HUES6 (cell line): ENCODE data around the gene TMEM100.

Experiments used
- H3K27ac ChIP-seq: 2 replicates; pipeline ENCODE4 v1.7.0; 2013; ENCODE audit warnings: low read depth, mild to moderate bottlenecking, low read length, inconsistent platforms
- H3K27me3 ChIP-seq: 2 replicates; pipeline ENCODE4 v1.6.1; 2013; ENCODE audit warnings: low read length; ENCODE audit not compliant: control insufficient read depth, insufficient read depth
- H3K36me3 ChIP-seq: 2 replicates; pipeline ENCODE4 v1.6.1; 2013; ENCODE audit warnings: low read length; ENCODE audit not compliant: control insufficient read depth, insufficient read depth
- H3K4me1 ChIP-seq: 2 replicates; pipeline ENCODE4 v1.6.1; 2013; ENCODE audit warnings: low read length; ENCODE audit not compliant: control insufficient read depth, insufficient read depth
- H3K4me3 ChIP-seq: 2 replicates; pipeline ENCODE4 v1.5.1; 2013; ENCODE audit warnings: low read depth, low read length
- H3K9ac ChIP-seq: one replicate; pipeline ENCODE4 v1.6.1; 2013; ENCODE audit warnings: mild to moderate bottlenecking, low read length
- H3K9me3 ChIP-seq: 2 replicates; pipeline ENCODE4 v1.6.1; 2013; ENCODE audit warnings: low read depth, low read length; ENCODE audit not compliant: control insufficient read depth, insufficient read depth

Gene TMEM100

GRCh38 chr17:55758171-55758570 is 35.5 kb upstream of the TMEM100 start:
- no peaks in the 10 kb centered on the region for H3K27me3 ChIP-seq
- H3K36me3 ChIP-seq, result no peaks in the 10 kb centered on the region
- H3K9ac ChIP-seq, result no peak overlapping the region
- H3K4me3 ChIP-seq, result no peak overlapping the region
- no peak overlapping the region for H3K27ac ChIP-seq
- H3K9me3 ChIP-seq, result no peaks in the 10 kb centered on the region
- H3K4me1 ChIP-seq, result no peaks in the 10 kb centered on the region

- Histone ChIP-seq H3K4me1 (no peaks in the 10 kb centered on the region), H3K27me3 (no peaks in the 10 kb centered on the region), H3K9me3 (no peaks in the 10 kb centered on the region), H3K27ac (no peak overlapping the region), H3K9ac (no peak overlapping the region), H3K4me3 (no peak overlapping the region), H3K36me3 (no peaks in the 10 kb centered on the region)
Observed at GRCh38 chr17:55757659-55758058, 35.0 kb upstream of the TMEM100 start.

- no peak overlapping the region for H3K27ac ChIP-seq
- no peak overlapping the region for H3K9ac ChIP-seq
- H3K4me1 ChIP-seq, result peaks cover 3% of the 10 kb centered on the region
- no peaks in the 10 kb centered on the region for H3K27me3 ChIP-seq
- H3K36me3 ChIP-seq, result no peaks in the 10 kb centered on the region
- no peak overlapping the region for H3K4me3 ChIP-seq
- H3K9me3 ChIP-seq, result no peaks in the 10 kb centered on the region
Observed at GRCh38 chr17:55756689-55757088, 34.0 kb upstream of the TMEM100 start.

- Histone ChIP-seq H3K9me3 (no peaks in the 10 kb centered on the region), H3K27me3 (no peaks in the 10 kb centered on the region; the same call in 1 of the 2 replicates), H3K27ac (no peak overlapping the region), H3K36me3 (no peaks in the 10 kb centered on the region), H3K4me3 (peak overlapping the region; percentile 73), H3K4me1 (peaks cover 8% of the 10 kb centered on the region), H3K9ac (no peak overlapping the region)
Observed at GRCh38 chr17:55751720-55752250, 29.1 kb upstream of the TMEM100 start.

DNA sequence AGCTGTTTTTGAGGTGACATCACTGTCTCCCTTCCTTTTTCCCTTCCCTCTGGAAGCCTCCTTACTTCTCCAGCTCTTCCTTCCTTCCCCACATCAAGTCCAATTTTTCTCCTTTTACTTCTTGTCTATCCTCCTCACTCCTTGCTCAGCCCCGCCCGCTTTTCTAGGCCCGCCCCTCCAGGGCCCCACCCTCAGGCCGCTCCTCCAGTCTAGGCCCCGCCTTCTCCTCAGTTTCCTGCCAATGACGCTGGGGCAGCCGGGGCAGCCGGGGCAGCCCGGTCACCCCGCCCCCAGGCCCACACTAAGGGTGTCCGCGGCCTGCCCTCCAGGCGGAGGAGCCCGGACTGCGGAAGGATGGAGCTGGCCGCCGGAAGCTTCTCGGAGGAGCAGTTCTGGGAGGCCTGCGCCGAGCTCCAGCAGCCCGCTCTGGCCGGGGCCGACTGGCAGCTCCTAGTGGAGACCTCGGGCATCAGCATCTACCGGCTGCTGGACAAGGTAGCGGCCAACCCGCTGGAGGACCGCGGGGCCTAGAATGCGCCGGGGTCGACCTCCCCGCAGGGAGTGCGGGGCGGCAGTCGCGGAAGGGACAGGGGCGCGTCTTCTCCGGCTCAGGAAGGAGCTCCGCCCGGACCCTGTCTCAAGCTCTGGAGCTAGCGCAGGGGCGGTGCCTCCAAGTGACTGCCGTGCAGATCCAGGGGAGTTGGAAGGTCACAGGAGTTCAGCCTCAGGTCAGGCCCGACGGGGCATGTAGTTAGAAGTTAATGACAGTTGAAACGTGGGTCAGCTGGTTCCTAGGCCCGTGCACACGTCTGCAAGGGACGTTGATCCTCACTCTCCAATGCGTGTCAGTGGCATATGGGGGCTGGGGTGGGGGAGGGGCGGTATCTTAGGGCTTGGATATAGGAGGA is 28.3 kb upstream of the TMEM100 start, which contains the start of gene PCTP:
Gene PCTP, plus strand, starts transcription at position 302 of the 908 bp plus-strand sequence. Its CDS starts 53 bp downstream, at position 355.
- Histone ChIP-seq H3K27ac (peak within 1 kb of the TSS; percentile 44; the same call in 1 of the 2 replicates), H3K9ac (peak within 1 kb of the TSS; percentile 83), H3K9me3 (no peaks in the 10 kb centered on the region), H3K36me3 (no peaks in the 10 kb centered on the region), H3K27me3 (no peaks in the 10 kb centered on the region; the same call in 1 of the 2 replicates), H3K4me3 (peak within 1 kb of the TSS; percentile 73), H3K4me1 (peaks cover 8% of the 10 kb centered on the region)

GRCh38 chr17:55749985-55750384 is 27.3 kb upstream of the TMEM100 start:
- Histone ChIP-seq H3K4me3 (no peak overlapping the region), H3K36me3 (no peaks in the 10 kb centered on the region), H3K4me1 (peaks cover 8% of the 10 kb centered on the region), H3K27ac (no peak overlapping the region), H3K9me3 (no peaks in the 10 kb centered on the region), H3K27me3 (no peaks in the 10 kb centered on the region; the same call in 1 of the 2 replicates), H3K9ac (no peak overlapping the region)

DNA sequence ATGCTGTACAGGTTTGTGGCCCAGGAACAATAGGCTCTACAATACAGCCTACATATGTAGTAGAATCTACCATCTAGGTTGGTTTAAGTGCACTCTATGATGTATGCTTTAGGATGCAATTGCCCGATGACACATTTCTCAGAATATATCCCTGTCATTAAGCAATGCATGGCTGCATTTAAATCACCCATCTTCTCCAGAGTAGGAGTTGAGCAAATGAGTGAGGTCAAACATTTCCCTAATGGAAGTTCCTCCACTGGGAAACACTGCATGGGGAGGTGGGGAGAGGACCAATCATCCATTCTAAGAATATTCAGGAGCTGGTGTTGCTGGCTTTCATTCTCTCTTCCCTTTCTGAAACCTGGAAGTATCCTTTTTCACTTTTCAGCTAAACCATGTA is 26.2 kb upstream of the TMEM100 start:
- Histone ChIP-seq H3K27me3 (no peaks in the 10 kb centered on the region; the same call in 1 of the 2 replicates), H3K9ac (no peak overlapping the region), H3K4me1 (peaks cover 8% of the 10 kb centered on the region), H3K9me3 (no peaks in the 10 kb centered on the region), H3K27ac (no peak overlapping the region), H3K36me3 (no peaks in the 10 kb centered on the region), H3K4me3 (no peak overlapping the region)

GRCh38 chr17:55747209-55747608 is 24.5 kb upstream of the TMEM100 start:
- Histone ChIP-seq H3K36me3 (no peaks in the 10 kb centered on the region), H3K27me3 (no peaks in the 10 kb centered on the region; the same call in 1 of the 2 replicates), H3K27ac (no peak overlapping the region), H3K9me3 (no peaks in the 10 kb centered on the region), H3K4me3 (no peak overlapping the region), H3K9ac (no peak overlapping the region), H3K4me1 (peaks cover 8% of the 10 kb centered on the region)

GRCh38 chr17:55746466-55746865 is 23.8 kb upstream of the TMEM100 start:
- H3K9ac ChIP-seq, result no peak overlapping the region
- no peaks in the 10 kb centered on the region for H3K9me3 ChIP-seq
- peaks cover 4% of the 10 kb centered on the region; the same call in 1 of the 2 replicates for H3K4me1 ChIP-seq
- H3K27ac ChIP-seq, result no peak overlapping the region
- no peaks in the 10 kb centered on the region for H3K36me3 ChIP-seq
- H3K4me3 ChIP-seq, result no peak overlapping the region
- H3K27me3 ChIP-seq, result no peaks in the 10 kb centered on the region; the same call in 1 of the 2 replicates

DNA sequence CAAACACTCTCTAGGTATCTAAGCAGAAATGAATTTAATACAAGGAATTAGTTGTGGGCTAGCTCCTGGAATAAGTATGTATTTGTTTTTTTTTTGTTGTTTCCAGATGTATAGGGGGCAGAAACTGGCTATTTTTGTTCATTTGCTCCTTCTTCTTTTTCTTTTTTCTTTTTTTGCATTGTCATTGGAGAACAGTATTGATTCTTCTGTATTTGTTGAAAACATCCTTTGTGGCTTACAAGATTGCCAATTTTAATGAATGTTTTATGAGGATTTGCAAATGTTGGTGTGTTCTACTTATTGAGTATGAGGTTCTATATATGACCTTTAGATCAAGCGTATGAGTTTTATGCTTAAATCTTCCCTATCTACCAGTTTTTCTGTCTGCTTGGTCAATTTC is 22.6 kb upstream of the TMEM100 start:
- H3K36me3 ChIP-seq, result no peaks in the 10 kb centered on the region
- H3K9me3 ChIP-seq, result no peaks in the 10 kb centered on the region
- no peak overlapping the region for H3K9ac ChIP-seq
- H3K27me3 ChIP-seq, result no peaks in the 10 kb centered on the region; the same call in 1 of the 2 replicates
- no peaks in the 10 kb centered on the region for H3K4me1 ChIP-seq
- no peak overlapping the region for H3K4me3 ChIP-seq
- no peak overlapping the region for H3K27ac ChIP-seq

GRCh38 chr17:55743103-55743679 is 20.5 kb upstream of the TMEM100 start:
- Histone ChIP-seq H3K9ac (no peak overlapping the region), H3K27ac (no peak overlapping the region), H3K4me3 (no peak overlapping the region), H3K27me3 (no peaks in the 10 kb centered on the region; the same call in 1 of the 2 replicates), H3K36me3 (no peaks in the 10 kb centered on the region), H3K4me1 (no peaks in the 10 kb centered on the region), H3K9me3 (no peaks in the 10 kb centered on the region)
